HG03521 (cell line): ENCODE data around the gene HECW1.

Experiments
- ATAC-seq: cut with Tn5 transposase; IDR thresholded peaks from one replicate; pipeline ENCODE4 v1.9.1; 2021; ENCODE audit warnings: mild to moderate bottlenecking, moderate library complexity; ENCODE audit not compliant: unreplicated experiment

HECW1 gene

GRCh38 chr7:43487731-43488073 lies 375.3 kb downstream of the HECW1 start:
- no peak for ATAC-seq

- ATAC-seq: no peak
Observed at GRCh38 chr7:43489257-43489656, 376.8 kb downstream of the HECW1 start.

- ATAC-seq: no peak
Observed at GRCh38 chr7:43490016-43490415, 377.6 kb downstream of the HECW1 start.

- ATAC-seq: no peak
Observed at GRCh38 chr7:43491123-43491522, 378.7 kb downstream of the HECW1 start.

- ATAC-seq: no peak
Observed at GRCh38 chr7:43491984-43492383, 379.5 kb downstream of the HECW1 start.

- no peak for ATAC-seq
Observed at GRCh38 chr7:43492896-43493295, 380.4 kb downstream of the HECW1 start.

- no peak for ATAC-seq
Observed at GRCh38 chr7:43495572-43495971, 383.1 kb downstream of the HECW1 start.

- no peak for ATAC-seq
Observed at GRCh38 chr7:43496596-43496995, 384.1 kb downstream of the HECW1 start.

- no peak for ATAC-seq
Observed at GRCh38 chr7:43501870-43502269, 389.4 kb downstream of the HECW1 start.

- ATAC-seq: no peak
Observed at GRCh38 chr7:43502941-43503340, 390.5 kb downstream of the HECW1 start.

GRCh38 chr7:43505412-43505811 lies 393.0 kb downstream of the HECW1 start:
- ATAC-seq: no peak

GRCh38 chr7:43506460-43506859 lies 394.0 kb downstream of the HECW1 start:
- ATAC-seq: no peak

GRCh38 chr7:43508461-43508860 lies 396.0 kb downstream of the HECW1 start:
- ATAC-seq: no peak

GRCh38 chr7:43509906-43510305 lies 397.5 kb downstream of the HECW1 start:
- no peak for ATAC-seq

- no peak for ATAC-seq
Observed at GRCh38 chr7:43511029-43511428, 398.6 kb downstream of the HECW1 start.

GRCh38 chr7:43511769-43512515 lies 399.5 kb downstream of the HECW1 start:
- no peak for ATAC-seq

GRCh38 chr7:43513251-43513650 lies 400.8 kb downstream of the HECW1 start:
- ATAC-seq: no peak

- no peak for ATAC-seq
Observed at GRCh38 chr7:43516581-43517342, 404.3 kb downstream of the HECW1 start.

GRCh38 chr7:43517464-43517863 lies 405.0 kb downstream of the HECW1 start:
- no peak for ATAC-seq

- no peak for ATAC-seq
Observed at GRCh38 chr7:43520201-43520600, 407.8 kb downstream of the HECW1 start.

- no peak for ATAC-seq
Observed at GRCh38 chr7:43522406-43523156, 410.1 kb downstream of the HECW1 start.
